Testis (tissue), 2 donors: Measurements from ENCODE around the gene CFDP1.
"Not testable (repeated sequence)": the region's sequence is repeated elsewhere in the genome, so short reads cannot be mapped to it uniquely, and the experiment has no call there.

Experiments used
- POLR2A ChIP-seq: fragments of 450-650 bp; IDR thresholded peaks from one replicate; pipeline ENCODE4 v1.6.1; 2017; ENCODE audit warnings: antibody characterized with exemption, mild to moderate bottlenecking, moderate library complexity
- TF ChIP-seq, protein P1 (sequence below), 3 experiments: fragments of 450-650 bp in 2 of 3; fragments of 200-600 bp in 1 of 3; sonication (generic) in 1 of 3; IDR thresholded peaks; one replicate each; pipeline ENCODE4 v1.5.1; 2016 to 2019; ENCODE audit warnings: antibody characterized with exemption in 3 of 3, mild to moderate bottlenecking in 2 of 3, moderate library complexity in 1 of 3

DNA sequence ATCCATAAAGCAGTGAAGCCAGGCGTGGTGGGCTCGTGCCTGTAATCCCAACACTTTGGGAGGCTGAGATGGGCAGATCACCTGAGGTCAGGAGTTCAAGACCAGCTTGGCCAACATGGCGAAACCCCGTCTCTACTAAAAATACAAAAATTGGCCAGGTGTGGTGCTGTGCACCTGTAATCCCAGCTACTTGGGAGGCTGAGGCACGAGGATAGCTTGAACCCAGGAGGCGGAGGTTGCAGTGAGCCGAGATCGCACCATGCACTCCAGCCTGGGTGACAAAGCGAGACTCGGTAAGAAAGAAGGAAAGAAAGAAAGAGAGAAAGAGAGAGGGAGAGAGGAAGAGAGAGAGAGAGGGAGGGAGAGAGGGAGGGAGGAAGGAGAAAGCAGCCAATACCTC, 160.7 kb downstream of the CFDP1 start:
- not testable (repeated sequence) for TF ChIP-seq POLR2A
- TF ChIP-seq, protein P1, sequence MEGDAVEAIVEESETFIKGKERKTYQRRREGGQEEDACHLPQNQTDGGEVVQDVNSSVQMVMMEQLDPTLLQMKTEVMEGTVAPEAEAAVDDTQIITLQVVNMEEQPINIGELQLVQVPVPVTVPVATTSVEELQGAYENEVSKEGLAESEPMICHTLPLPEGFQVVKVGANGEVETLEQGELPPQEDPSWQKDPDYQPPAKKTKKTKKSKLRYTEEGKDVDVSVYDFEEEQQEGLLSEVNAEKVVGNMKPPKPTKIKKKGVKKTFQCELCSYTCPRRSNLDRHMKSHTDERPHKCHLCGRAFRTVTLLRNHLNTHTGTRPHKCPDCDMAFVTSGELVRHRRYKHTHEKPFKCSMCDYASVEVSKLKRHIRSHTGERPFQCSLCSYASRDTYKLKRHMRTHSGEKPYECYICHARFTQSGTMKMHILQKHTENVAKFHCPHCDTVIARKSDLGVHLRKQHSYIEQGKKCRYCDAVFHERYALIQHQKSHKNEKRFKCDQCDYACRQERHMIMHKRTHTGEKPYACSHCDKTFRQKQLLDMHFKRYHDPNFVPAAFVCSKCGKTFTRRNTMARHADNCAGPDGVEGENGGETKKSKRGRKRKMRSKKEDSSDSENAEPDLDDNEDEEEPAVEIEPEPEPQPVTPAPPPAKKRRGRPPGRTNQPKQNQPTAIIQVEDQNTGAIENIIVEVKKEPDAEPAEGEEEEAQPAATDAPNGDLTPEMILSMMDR (IDR thresholded peaks at IDR 0.05): not testable (repeated sequence)
